ENCODE measurements around the gene FDPS. TPM values are rescaled to one million over a fixed set of nuclear protein-coding genes. Genes with fewer than 3 reads are reported as not detected.

The FDPS gene
- total RNA-seq: 665 and 693 TPM in 2 replicates
- long read RNA-seq, transcript FDPS-202 (11 exons, 1,431 nt): minor isoform, 48 of 981 reads
- long read RNA-seq, transcript FDPS-203 (10 exons, 1,256 nt): minor isoform, 283 of 981 reads
- long read RNA-seq, transcript FDPS-221 (10 exons, 1,198 nt): minor isoform, 62 of 981 reads
- long read RNA-seq, transcript FDPS-206 (10 exons, 1,178 nt): major isoform, 372 of 981 reads
- long read RNA-seq, partial matches to known transcripts: 48 of 981 reads
- long read RNA-seq, other reads (novel, unspliced or antisense): 143 of 981 reads

DNA sequence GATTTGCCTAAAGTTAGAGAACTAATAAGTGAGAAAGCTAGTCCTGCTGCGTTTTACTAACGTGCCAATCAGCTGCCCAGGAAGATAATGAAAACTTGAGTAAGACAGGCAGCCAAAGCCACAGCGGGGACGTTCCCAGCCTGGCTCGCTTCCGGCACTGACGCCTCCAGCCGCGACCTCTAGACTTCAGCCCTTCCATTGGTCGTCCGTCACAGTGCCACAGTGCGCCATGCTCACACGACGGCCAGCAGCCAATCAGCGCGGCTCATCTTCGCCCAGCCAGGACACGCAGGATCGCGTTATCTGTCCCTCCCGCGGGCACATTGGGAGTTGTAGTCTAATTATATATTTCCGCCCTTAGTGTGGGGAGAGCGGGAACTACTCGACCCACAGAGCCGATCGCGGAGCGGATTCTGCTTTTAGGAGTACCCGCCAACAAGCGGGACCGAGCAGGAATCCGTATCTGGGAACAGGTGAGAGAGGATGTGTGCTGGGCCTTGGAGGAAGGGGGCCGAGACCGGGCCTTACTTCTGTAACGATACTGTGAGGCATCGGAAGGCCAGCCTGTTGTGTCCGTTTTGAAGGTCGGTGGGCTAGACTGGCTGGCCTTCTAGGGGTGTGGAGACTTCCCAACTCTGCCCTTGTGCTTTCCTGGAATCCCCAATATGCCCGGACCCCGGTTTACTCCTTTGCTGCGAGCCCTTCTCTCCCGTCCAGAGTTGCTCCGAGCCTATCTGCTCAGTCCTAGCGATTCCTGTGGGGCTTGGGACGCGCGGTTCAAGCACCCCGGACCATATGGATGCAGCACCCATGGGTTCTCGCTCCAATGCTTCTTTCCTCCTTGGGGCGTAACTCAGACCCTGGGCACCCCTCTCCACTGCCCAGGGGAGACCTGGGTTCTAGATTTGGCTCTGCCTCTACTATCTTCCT, at the start of gene FDPS:
FDPS (plus strand) TSS at position 374 of the 930 bp plus-strand sequence. CDS start 924 bp downstream, outside the sequence.
- Mint-ChIP-seq H3K9me3 (no peaks in the 10 kb centered on the region), H3K27ac (ENCODE audit: unreplicated experiment) (peak within 1 kb of the TSS; percentile 95), H3K27me3 (ENCODE audit: low read depth) (no peaks in the 10 kb centered on the region), H3K4me1 (peaks cover 58% of the 10 kb centered on the region), H3K36me3 (ENCODE audit: low read depth) (peaks cover 30% of the 10 kb centered on the region), H3K4me3 (peak within 1 kb of the TSS; percentile 98)
- TF ChIP-seq, protein P1, sequence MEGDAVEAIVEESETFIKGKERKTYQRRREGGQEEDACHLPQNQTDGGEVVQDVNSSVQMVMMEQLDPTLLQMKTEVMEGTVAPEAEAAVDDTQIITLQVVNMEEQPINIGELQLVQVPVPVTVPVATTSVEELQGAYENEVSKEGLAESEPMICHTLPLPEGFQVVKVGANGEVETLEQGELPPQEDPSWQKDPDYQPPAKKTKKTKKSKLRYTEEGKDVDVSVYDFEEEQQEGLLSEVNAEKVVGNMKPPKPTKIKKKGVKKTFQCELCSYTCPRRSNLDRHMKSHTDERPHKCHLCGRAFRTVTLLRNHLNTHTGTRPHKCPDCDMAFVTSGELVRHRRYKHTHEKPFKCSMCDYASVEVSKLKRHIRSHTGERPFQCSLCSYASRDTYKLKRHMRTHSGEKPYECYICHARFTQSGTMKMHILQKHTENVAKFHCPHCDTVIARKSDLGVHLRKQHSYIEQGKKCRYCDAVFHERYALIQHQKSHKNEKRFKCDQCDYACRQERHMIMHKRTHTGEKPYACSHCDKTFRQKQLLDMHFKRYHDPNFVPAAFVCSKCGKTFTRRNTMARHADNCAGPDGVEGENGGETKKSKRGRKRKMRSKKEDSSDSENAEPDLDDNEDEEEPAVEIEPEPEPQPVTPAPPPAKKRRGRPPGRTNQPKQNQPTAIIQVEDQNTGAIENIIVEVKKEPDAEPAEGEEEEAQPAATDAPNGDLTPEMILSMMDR (conservative IDR thresholded peaks at IDR 0.05): no peak
- peak; percentile 88 for DNase-seq (ENCODE audit: low read depth, low spot score)

DNA sequence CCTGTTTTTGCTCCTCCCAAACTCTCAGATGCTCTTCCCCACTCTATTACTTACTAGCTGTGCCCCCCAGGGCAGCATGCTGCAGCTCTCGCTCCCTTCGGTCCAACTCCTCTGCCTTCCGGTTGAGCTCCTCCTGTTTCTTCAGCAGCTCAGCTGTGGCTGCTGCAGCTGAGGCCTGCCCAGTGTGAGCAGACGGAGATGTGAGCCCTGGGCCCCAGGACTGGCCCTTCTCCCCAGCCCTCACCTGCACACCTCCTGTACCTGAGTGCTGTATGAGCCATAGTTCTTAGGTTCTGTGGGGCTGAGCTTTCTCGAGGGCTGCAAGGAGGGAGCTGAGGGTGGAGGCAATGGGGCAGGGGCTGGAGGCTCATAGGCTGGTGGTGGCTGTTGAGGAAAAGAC, 48.4 kb upstream of the FDPS start:
- Mint-ChIP-seq H3K9me3 (no peaks in the 10 kb centered on the region), H3K4me3 (peak overlapping the region; percentile 98), H3K36me3 (ENCODE audit: low read depth) (peaks cover 18% of the 10 kb centered on the region), H3K27me3 (ENCODE audit: low read depth) (peaks cover 4% of the 10 kb centered on the region), H3K27ac (ENCODE audit: unreplicated experiment) (no peak overlapping the region), H3K4me1 (peaks cover 46% of the 10 kb centered on the region)
- no peak for DNase-seq (ENCODE audit: low read depth, low spot score)
- TF ChIP-seq, protein P1 (conservative IDR thresholded peaks at IDR 0.05): no peak

DNA sequence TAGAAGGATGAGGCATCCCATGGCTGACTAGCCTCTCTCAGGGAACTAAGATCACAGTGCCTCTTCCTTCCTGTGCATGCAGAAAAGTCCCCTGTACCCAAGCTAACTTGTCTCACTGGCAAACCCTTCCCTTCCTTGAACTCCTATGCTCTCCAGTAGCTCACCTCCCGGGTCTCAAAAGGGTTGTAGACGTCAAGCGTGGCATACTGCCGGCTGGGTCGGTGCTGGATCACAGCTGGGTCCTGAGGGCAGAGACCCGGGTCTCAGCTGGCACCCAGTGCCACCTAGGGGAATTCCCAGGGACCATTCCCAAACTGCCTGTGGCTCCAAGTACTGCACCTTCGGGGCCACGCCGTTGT, 47.2 kb upstream of the FDPS start:
- peaks cover 37% of the 10 kb centered on the region for H3K4me1 Mint-ChIP-seq
- peak overlapping the region; percentile 98 for H3K4me3 Mint-ChIP-seq
- TF ChIP-seq, protein P1 (conservative IDR thresholded peaks at IDR 0.05): peak; percentile 14
- no peaks in the 10 kb centered on the region for H3K9me3 Mint-ChIP-seq
- peak overlapping the region; percentile 91 for H3K27ac Mint-ChIP-seq (ENCODE audit: unreplicated experiment)
- H3K36me3 Mint-ChIP-seq (ENCODE audit: low read depth): peaks cover 23% of the 10 kb centered on the region
- peaks cover 4% of the 10 kb centered on the region for H3K27me3 Mint-ChIP-seq (ENCODE audit: low read depth)
- DNase-seq (ENCODE audit: low read depth, low spot score): no peak

DNA sequence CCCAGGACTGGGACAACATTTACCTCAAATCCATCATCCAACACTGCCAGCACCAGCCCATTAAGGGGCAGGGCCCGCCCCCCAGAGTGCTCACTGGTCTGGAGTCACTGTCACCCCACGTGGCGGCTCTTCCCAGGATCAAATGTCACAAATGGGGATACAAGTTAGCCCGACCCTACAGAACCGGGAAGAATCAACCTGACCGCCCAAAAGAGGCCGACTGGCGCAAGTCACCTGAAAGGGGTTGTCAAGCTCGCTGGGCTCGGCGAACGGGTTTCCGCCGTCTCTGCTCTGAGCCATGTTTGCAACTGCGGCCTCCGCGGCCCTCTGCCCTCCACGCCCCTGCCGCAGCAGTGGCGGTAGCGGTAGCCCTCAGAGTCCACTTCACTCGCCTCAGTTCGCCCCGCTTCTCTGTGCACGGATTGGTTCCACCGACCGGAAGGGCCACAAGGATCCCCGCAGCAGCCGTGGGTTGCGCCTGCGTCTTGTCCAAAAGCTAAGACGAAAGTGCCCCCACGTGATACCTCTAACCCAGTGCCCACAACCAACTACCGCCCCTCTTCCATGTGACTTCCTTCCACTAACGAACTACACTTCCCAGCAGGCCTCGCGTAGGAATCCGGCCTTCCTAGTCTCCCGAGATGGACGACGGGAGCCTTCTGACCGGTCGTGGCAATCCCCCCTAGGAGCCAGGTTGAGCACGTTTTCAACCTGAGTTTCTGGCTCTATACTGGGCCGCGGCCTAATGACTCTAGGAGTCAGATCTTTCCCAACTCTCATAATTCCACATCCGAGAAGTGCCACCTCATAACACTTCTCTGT, 46.6 kb upstream of the FDPS start, which contains the start of gene SCAMP3:
SCAMP3 (minus strand) TSS at position 509 of the 822 bp plus-strand sequence; CDS start at position 300, 209 bp downstream.
- TF ChIP-seq, protein P1 (conservative IDR thresholded peaks at IDR 0.05): no peak
- Mint-ChIP-seq H3K9me3 (no peaks in the 10 kb centered on the region), H3K4me1 (peaks cover 31% of the 10 kb centered on the region), H3K27ac (ENCODE audit: unreplicated experiment) (peak within 1 kb of the TSS; percentile 91), H3K27me3 (ENCODE audit: low read depth) (peaks cover 4% of the 10 kb centered on the region), H3K36me3 (ENCODE audit: low read depth) (peaks cover 23% of the 10 kb centered on the region), H3K4me3 (peak within 1 kb of the TSS; percentile 98)
- DNase-seq (ENCODE audit: low read depth, low spot score): peak; percentile 83

DNA sequence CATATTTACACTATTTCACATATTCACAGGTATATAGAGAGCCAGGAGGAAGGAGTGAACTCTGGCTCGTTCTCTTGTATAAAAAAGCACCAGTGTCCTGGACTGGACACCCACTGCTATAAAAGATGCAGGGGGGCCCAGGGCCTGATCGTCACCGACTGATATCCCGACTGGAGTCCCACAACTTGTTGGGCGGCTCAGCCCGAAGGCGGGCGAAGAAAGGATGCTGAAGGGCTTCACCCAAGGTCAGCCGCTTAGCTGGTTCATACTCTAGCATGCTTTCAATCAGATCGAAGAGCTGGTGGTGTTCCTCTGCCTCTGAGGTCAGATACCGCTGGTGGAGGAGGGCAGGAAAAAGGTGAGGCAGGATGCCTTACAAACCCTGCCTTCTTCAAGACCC, 45.6 kb upstream of the FDPS start:
- TF ChIP-seq, protein P1 (conservative IDR thresholded peaks at IDR 0.05): no peak
- H3K4me3 Mint-ChIP-seq: peak overlapping the region; percentile 98
- no peak for DNase-seq (ENCODE audit: low read depth, low spot score)
- H3K27ac Mint-ChIP-seq (ENCODE audit: unreplicated experiment): no peak overlapping the region
- H3K4me1 Mint-ChIP-seq: peaks cover 27% of the 10 kb centered on the region
- H3K27me3 Mint-ChIP-seq (ENCODE audit: low read depth): peaks cover 4% of the 10 kb centered on the region
- H3K9me3 Mint-ChIP-seq: no peaks in the 10 kb centered on the region
- H3K36me3 Mint-ChIP-seq (ENCODE audit: low read depth): peaks cover 21% of the 10 kb centered on the region
